Smooth muscle cell (in vitro differentiated cells): ENCODE measurements around the gene OR9A4. TPM values are rescaled to one million over a fixed set of nuclear protein-coding genes. Genes with fewer than 3 reads are reported as not detected.

Experiments
- DNase-seq: peaks from one replicate; lab custom pipeline; 2025; ENCODE audit not compliant: unreplicated experiment; lab: John Stamatoyannopoulos, UW
- H2AFZ ChIP-seq: fragments of 200-600 bp; sonication (generic); 2 replicates; pipeline ENCODE4 v1.6.0; 2016; ENCODE audit warnings: antibody characterized with exemption, low read depth, mild to moderate bottlenecking
- H3F3A ChIP-seq: fragments of 200-600 bp; sonication (generic); 2 replicates; pipeline ENCODE4 v1.6.0; 2017; ENCODE audit warnings: antibody characterized with exemption, low read depth
- H3K27ac ChIP-seq: fragments of 200-600 bp; sonication (generic); 2 replicates; pipeline ENCODE4 v1.5.1; 2016; ENCODE audit warnings: low read depth, mild to moderate bottlenecking
- H3K27me3 ChIP-seq: fragments of 200-600 bp; sonication (generic); 2 replicates; pipeline ENCODE4 v1.6.1; 2016; ENCODE audit warnings: low read depth, mild to moderate bottlenecking
- H3K36me3 ChIP-seq: fragments of 200-600 bp; sonication (generic); 2 replicates; pipeline ENCODE4 v1.5.1; 2016; ENCODE audit warnings: low read depth
- H3K4me1 ChIP-seq: fragments of 200-600 bp; sonication (generic); 2 replicates; pipeline ENCODE4 v1.5.1; 2016; ENCODE audit warnings: low read depth
- H3K4me2 ChIP-seq: fragments of 200-600 bp; sonication (generic); 2 replicates; pipeline ENCODE4 v1.6.0; 2016; ENCODE audit warnings: mild to moderate bottlenecking
- H3K4me3 ChIP-seq: fragments of 200-600 bp; sonication (generic); 2 replicates; pipeline ENCODE4 v1.5.1; 2016; ENCODE audit warnings: mild to moderate bottlenecking
- H3K79me2 ChIP-seq: fragments of 200-600 bp; sonication (generic); 2 replicates; pipeline ENCODE4 v1.6.0; 2016; ENCODE audit warnings: low read depth, mild to moderate bottlenecking
- H3K9ac ChIP-seq: fragments of 200-600 bp; sonication (generic); 2 replicates; pipeline ENCODE4 v1.6.0; 2016; ENCODE audit warnings: low read depth
- H3K9me3 ChIP-seq: fragments of 200-600 bp; sonication (generic); replicated peaks from 2 replicates; pipeline ENCODE4 v1.5.1; 2016; ENCODE audit warnings: low read depth
- H4K20me1 ChIP-seq: fragments of 200-600 bp; sonication (generic); 2 replicates; pipeline ENCODE4 v1.6.0; 2016; ENCODE audit warnings: low read depth
- whole genome bisulfite sequencing: methylation state at CpG from one replicate; pipeline ENCODE4 v1.1.7; 2016; ENCODE audit warnings: low lambda C conversion rate; 5-methylcytosine and 5-hydroxymethylcytosine counted together
- polyA plus RNA-seq: library from polyadenylated mRNA; unstranded; fragments of >200 nt; fragmentation: Nextera tagmentation; extraction: Ambion mirVana; gene quantifications from 2 replicates; pipeline ENCODE4 v1.2.1, GENCODE V29; 2016
- total RNA-seq: library from RNA; depleted of rRNA; stranded (reverse); fragments of >200 nt; gene quantifications from 2 replicates; pipeline ENCODE4 v1.2.3, GENCODE V29; 2014
- TF ChIP-seq, protein P1 (sequence below): fragments of 200-600 bp; sonication (generic); IDR thresholded peaks from 2 replicates; pipeline ENCODE4 v1.5.1; 2017; ENCODE audit warnings: borderline replicate concordance, mild to moderate bottlenecking, antibody characterized with exemption; ENCODE audit not compliant: insufficient read depth, poor library complexity, severe bottlenecking

Gene OR9A4, protein sequence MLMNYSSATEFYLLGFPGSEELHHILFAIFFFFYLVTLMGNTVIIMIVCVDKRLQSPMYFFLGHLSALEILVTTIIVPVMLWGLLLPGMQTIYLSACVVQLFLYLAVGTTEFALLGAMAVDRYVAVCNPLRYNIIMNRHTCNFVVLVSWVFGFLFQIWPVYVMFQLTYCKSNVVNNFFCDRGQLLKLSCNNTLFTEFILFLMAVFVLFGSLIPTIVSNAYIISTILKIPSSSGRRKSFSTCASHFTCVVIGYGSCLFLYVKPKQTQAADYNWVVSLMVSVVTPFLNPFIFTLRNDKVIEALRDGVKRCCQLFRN
- 0.27 TPM in 1 of 2 replicates, not detected in the other for total RNA-seq
- not detected in 2 replicates for polyA plus RNA-seq

DNA sequence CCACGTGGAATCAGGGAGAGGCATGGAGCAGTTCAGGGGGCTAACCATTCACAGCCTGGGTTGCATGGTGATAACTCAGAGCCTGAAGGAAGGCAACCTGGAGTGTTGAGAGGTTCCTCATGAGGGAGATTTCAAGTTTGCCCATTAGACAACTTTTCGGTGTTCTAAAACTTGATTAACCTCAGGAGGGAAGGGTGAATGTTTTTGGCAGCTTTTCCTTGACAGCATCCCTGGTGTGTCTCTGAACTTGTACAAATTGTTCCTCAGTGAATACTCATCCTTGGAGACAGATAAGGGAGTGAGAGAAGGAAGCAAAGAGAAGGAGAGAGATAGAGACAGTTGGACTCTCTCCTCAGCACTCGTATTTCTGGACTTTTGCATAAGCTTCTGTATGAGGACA, at the start of gene OR9A4:
TSS of gene OR9A4 (plus strand) at position 301 of the 400 bp plus-strand sequence. CDS start 2,477 bp downstream, outside the sequence.
- TF ChIP-seq, protein P1, sequence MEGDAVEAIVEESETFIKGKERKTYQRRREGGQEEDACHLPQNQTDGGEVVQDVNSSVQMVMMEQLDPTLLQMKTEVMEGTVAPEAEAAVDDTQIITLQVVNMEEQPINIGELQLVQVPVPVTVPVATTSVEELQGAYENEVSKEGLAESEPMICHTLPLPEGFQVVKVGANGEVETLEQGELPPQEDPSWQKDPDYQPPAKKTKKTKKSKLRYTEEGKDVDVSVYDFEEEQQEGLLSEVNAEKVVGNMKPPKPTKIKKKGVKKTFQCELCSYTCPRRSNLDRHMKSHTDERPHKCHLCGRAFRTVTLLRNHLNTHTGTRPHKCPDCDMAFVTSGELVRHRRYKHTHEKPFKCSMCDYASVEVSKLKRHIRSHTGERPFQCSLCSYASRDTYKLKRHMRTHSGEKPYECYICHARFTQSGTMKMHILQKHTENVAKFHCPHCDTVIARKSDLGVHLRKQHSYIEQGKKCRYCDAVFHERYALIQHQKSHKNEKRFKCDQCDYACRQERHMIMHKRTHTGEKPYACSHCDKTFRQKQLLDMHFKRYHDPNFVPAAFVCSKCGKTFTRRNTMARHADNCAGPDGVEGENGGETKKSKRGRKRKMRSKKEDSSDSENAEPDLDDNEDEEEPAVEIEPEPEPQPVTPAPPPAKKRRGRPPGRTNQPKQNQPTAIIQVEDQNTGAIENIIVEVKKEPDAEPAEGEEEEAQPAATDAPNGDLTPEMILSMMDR = no peak
- no peak within 1 kb of the TSS for H3K27ac ChIP-seq
- no peaks in the 10 kb centered on the region for H3K9me3 ChIP-seq

DNA sequence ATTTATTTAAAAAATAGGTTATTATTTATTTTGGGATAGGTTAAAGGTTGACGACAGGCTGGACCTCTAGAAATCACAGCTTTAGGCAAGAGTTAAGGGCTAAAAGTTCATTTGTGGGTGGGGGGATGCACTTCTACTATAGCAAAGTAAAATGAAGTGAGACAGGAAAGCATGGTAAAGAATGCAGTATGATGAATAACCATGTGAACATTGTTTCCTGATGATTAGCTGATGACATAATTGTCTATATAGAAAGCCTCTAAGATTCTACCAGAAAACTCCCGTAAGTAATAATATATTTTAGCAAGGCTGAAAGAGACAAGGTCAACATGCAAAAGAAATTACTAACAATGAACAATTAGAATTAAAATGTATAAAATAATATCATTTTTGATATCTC, 49.2 kb upstream of the OR9A4 start:
- no peaks in the 10 kb centered on the region for H3K4me1 ChIP-seq
- no peaks in the 10 kb centered on the region for H3K9me3 ChIP-seq
- no peak for DNase-seq
- no peaks in the 10 kb centered on the region for H3K36me3 ChIP-seq
- no peaks in the 10 kb centered on the region for H4K20me1 ChIP-seq
- H3K27ac ChIP-seq = no peak overlapping the region
- 92% methylated on average over 2 of the region's 2 CpGs for WGBS
- no peak overlapping the region for H3K4me3 ChIP-seq
- H3K4me2 ChIP-seq = no peak overlapping the region
- H2AFZ ChIP-seq = no peak overlapping the region
- no peaks in the 10 kb centered on the region for H3F3A ChIP-seq
- H3K9ac ChIP-seq = no peak overlapping the region
- no peaks in the 10 kb centered on the region for H3K79me2 ChIP-seq
- no peaks in the 10 kb centered on the region for H3K27me3 ChIP-seq
- TF ChIP-seq, protein P1 = no peak

More for the DNA sequence above, at the start of gene OR9A4:
- Histone ChIP-seq H3K4me1 (no peaks in the 10 kb centered on the region), H3K4me2 (no peak within 1 kb of the TSS), H3F3A (no peaks in the 10 kb centered on the region), H2AFZ (no peak within 1 kb of the TSS), H3K4me3 (no peak within 1 kb of the TSS), H3K79me2 (no peaks in the 10 kb centered on the region), H3K9ac (no peak within 1 kb of the TSS), H3K36me3 (no peaks in the 10 kb centered on the region), H3K27me3 (no peaks in the 10 kb centered on the region), H4K20me1 (no peaks in the 10 kb centered on the region)
- WGBS = 88% methylated on average over 3 of the region's 3 CpGs
- DNase-seq = no peak

DNA sequence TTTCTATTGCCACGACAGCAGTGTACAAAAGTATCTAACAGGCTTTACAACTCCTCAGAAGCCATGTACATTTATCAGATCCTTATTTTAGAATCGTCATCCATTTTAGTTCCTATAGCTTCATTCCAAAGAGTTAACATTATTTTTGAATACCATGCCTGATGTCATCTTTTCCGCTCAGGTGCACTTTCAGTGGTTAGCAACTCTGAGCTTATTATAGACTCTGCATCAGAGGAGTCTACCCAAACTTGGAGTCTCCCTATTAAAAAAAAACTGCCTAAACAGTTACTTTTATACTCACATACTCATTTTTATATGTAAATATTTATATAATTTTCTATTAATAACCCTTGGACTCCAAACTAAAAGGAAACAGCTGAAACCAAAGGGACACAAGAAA, 43.3 kb upstream of the OR9A4 start:
- H3K9ac ChIP-seq = no peak overlapping the region
- H3K36me3 ChIP-seq = no peaks in the 10 kb centered on the region
- no peak overlapping the region for H2AFZ ChIP-seq
- no peaks in the 10 kb centered on the region for H3K9me3 ChIP-seq
- H3K27ac ChIP-seq = no peak overlapping the region
- no peak overlapping the region for H3K4me2 ChIP-seq
- H3K27me3 ChIP-seq = no peaks in the 10 kb centered on the region
- WGBS = 91% methylated on average over 3 of the region's 3 CpGs
- H3K4me3 ChIP-seq = no peak overlapping the region
- DNase-seq = no peak
- no peaks in the 10 kb centered on the region for H4K20me1 ChIP-seq
- TF ChIP-seq, protein P1 = no peak
- no peaks in the 10 kb centered on the region for H3F3A ChIP-seq
- H3K79me2 ChIP-seq = no peaks in the 10 kb centered on the region
- no peaks in the 10 kb centered on the region for H3K4me1 ChIP-seq

DNA sequence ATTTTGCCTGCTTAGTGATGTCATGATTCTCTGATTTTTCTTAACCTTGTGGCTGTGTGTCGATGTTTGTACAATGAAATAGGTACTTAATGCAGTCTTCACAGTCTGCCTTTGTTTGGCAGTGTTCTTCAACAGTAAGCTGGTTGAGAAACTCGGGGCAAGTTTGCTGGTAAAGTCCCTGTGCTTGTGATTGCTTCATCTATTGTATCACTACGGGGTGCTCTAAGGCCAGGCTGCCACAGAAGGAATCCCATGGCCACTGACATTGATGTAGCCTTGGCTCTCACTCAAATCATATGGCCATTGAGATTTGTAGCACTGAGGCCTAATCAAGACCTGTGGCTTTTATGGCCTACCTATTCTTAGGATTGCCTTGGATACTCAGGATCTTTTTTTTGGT, 41.4 kb upstream of the OR9A4 start:
- H4K20me1 ChIP-seq = no peaks in the 10 kb centered on the region
- H3K27ac ChIP-seq = no peak overlapping the region
- no peaks in the 10 kb centered on the region for H3K79me2 ChIP-seq
- no peaks in the 10 kb centered on the region for H3K27me3 ChIP-seq
- no peak overlapping the region for H3K4me2 ChIP-seq
- WGBS = 75% methylated on average over 3 of the region's 3 CpGs
- H3K4me3 ChIP-seq = no peak overlapping the region
- H3K9ac ChIP-seq = no peak overlapping the region
- no peak for DNase-seq
- no peaks in the 10 kb centered on the region for H3F3A ChIP-seq
- H3K4me1 ChIP-seq = no peaks in the 10 kb centered on the region
- H2AFZ ChIP-seq = no peak overlapping the region
- TF ChIP-seq, protein P1 = no peak
- no peaks in the 10 kb centered on the region for H3K9me3 ChIP-seq
- H3K36me3 ChIP-seq = no peaks in the 10 kb centered on the region
